ENCODE data around the gene PPIL6. TPM values are rescaled to one million over a fixed set of nuclear protein-coding genes. Genes with fewer than 3 reads are reported as not detected.

The PPIL6 gene
- polyA plus RNA-seq, 3 donors, result 0.09 to 0.28 (median 0.14) TPM

DNA sequence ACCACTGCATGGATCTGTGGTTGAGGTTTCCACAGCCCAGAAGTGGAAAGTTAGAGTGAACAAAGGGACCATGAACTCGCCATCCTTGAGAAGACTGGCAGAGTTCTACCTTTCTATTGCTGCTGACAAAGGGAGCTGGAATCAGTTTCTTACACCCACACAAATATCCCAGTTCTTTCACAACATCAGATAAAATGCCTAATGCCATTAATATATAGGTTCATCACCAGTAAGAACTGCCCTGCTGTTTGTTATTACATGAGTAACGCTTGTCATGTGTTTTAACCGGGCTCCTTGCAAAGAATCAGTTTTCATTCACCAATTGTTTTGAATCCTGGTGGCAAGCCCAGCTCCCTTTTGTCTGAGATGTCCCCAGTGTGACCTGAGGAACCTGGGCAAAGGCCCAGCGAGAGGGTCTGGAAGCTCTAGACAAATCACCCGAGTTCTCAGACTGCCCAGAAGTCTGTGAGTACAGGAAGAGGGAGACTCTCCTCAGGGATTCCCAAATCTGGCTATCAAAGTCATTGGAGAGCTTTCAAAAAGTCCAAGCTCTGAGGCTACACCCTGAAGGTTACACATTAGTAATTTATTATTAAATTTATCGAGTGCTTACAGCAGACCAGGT lies 50.7 kb downstream of the PPIL6 start:
- H3K79me2 ChIP-seq (ENCODE audit: insufficient read depth, low read length), result no peaks in the 10 kb centered on the region
- no peaks in the 10 kb centered on the region for H4K20me1 ChIP-seq (ENCODE audit: insufficient read depth, low read length)
- peaks cover 48% of the 10 kb centered on the region for H3K4me1 Mint-ChIP-seq
- intact Hi-C loops (cut with micrococcal nuclease), result loop anchor here in 1 of 2 donors (5.0 to 10.0 kb wide), 2 partner anchors 202 to 295 kb away; partner anchors contain the start of genes CEP57L1 and SESN1
- TF ChIP-seq, protein P1, sequence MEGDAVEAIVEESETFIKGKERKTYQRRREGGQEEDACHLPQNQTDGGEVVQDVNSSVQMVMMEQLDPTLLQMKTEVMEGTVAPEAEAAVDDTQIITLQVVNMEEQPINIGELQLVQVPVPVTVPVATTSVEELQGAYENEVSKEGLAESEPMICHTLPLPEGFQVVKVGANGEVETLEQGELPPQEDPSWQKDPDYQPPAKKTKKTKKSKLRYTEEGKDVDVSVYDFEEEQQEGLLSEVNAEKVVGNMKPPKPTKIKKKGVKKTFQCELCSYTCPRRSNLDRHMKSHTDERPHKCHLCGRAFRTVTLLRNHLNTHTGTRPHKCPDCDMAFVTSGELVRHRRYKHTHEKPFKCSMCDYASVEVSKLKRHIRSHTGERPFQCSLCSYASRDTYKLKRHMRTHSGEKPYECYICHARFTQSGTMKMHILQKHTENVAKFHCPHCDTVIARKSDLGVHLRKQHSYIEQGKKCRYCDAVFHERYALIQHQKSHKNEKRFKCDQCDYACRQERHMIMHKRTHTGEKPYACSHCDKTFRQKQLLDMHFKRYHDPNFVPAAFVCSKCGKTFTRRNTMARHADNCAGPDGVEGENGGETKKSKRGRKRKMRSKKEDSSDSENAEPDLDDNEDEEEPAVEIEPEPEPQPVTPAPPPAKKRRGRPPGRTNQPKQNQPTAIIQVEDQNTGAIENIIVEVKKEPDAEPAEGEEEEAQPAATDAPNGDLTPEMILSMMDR (IDR thresholded peaks at IDR 0.05), result no peak
- H3K4me3 ChIP-seq (replicated peaks in 1 of 3; ENCODE audit: low read depth in 2 of 3, low read length in 3 of 3), result no peak overlapping the region
- H3K9ac ChIP-seq (ENCODE audit: insufficient read depth, low read length, poor library complexity, severe bottlenecking), result no peak overlapping the region
- no peaks in the 10 kb centered on the region for H3K27me3 ChIP-seq (ENCODE audit: control insufficient read depth in 2 of 2, insufficient read depth in 2 of 2, low read length in 2 of 2)
- H2AFZ ChIP-seq (ENCODE audit: insufficient read depth, low read depth, low read length, poor library complexity, severe bottlenecking), result no peak overlapping the region
- peaks cover 26 to 31% of the 10 kb centered on the region in 2 donors for H3K4me1 ChIP-seq (ENCODE audit: control insufficient read depth in 1 of 2, insufficient read depth in 2 of 2, low read length in 2 of 2)
- no peak overlapping the region for H3K4me2 ChIP-seq (replicated peaks; ENCODE audit: extremely low read depth, low read length, poor library complexity, severe bottlenecking)
- WGBS (ENCODE audit: insufficient coverage), result 84% methylated on average over 3 of the region's 6 CpGs
- H3K9me3 ChIP-seq (replicated peaks in 1 of 2; ENCODE audit: control insufficient read depth in 1 of 2, insufficient read depth in 1 of 2, low read length in 2 of 2), result no peaks in the 10 kb centered on the region
- peaks cover 0 to 3% (median 0%) of the 10 kb centered on the region in 3 donors for H3K27me3 Mint-ChIP-seq (ENCODE audit: low read depth in 3 of 3)
- H3K36me3 Mint-ChIP-seq, result no peaks in the 10 kb centered on the region
- peak overlapping the region in 3 of 7 donors; percentile 15 to 88 (median 22) for H3K27ac Mint-ChIP-seq
- H3K9me3 Mint-ChIP-seq, result peaks cover 0 to 4% (median 0%) of the 10 kb centered on the region in 7 donors
- no peaks in the 10 kb centered on the region for H3K36me3 ChIP-seq (replicated peaks in 1 of 2; ENCODE audit: control insufficient read depth in 1 of 2, insufficient read depth in 2 of 2, low read length in 2 of 2)
- DNase-seq, result no peak
- no peak overlapping the region for H3K27ac ChIP-seq (ENCODE audit: low read depth in 1 of 2, low read length in 2 of 2)
- H3K4me3 Mint-ChIP-seq, result no peak overlapping the region

DNA sequence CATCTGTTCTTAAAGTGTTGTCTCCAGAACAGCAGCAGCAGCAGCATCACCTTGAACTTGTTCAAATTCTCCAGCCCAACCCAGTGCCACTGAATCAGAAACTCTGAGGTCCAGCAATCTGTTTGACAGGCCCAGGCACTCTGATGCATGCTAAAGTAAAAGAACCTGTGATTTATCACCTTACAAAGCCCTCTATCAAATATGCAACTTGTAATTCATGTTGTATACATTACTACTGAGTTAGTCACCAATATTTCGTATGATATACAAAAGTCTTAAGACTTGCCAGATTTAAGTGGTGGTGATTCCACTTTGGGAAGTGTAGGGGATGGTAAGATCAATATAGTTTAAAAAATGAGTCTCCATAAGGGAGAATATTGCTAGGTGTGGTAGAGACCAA lies 52.2 kb downstream of the PPIL6 start:
- Histone ChIP-seq H3K27ac (ENCODE audit: low read depth in 1 of 2, low read length in 2 of 2) (no peak overlapping the region), H3K36me3 (replicated peaks in 1 of 2; ENCODE audit: control insufficient read depth in 1 of 2, insufficient read depth in 2 of 2, low read length in 2 of 2) (no peaks in the 10 kb centered on the region), H3K9ac (ENCODE audit: insufficient read depth, low read length, poor library complexity, severe bottlenecking) (no peak overlapping the region), H3K4me3 (replicated peaks in 1 of 3; ENCODE audit: low read depth in 2 of 3, low read length in 3 of 3) (no peak overlapping the region), H3K9me3 (replicated peaks in 1 of 2; ENCODE audit: control insufficient read depth in 1 of 2, insufficient read depth in 1 of 2, low read length in 2 of 2) (no peaks in the 10 kb centered on the region), H3K4me2 (replicated peaks; ENCODE audit: extremely low read depth, low read length, poor library complexity, severe bottlenecking) (no peak overlapping the region), H3K27me3 (ENCODE audit: control insufficient read depth in 2 of 2, insufficient read depth in 2 of 2, low read length in 2 of 2) (no peaks in the 10 kb centered on the region), H3K79me2 (ENCODE audit: insufficient read depth, low read length) (no peaks in the 10 kb centered on the region), H4K20me1 (ENCODE audit: insufficient read depth, low read length) (no peaks in the 10 kb centered on the region), H3K4me1 (ENCODE audit: control insufficient read depth in 1 of 2, insufficient read depth in 2 of 2, low read length in 2 of 2) (peaks cover 40 to 41% of the 10 kb centered on the region in 2 donors), H2AFZ (ENCODE audit: insufficient read depth, low read depth, low read length, poor library complexity, severe bottlenecking) (no peak overlapping the region)
- no peaks in the 10 kb centered on the region for H3K36me3 Mint-ChIP-seq
- WGBS (ENCODE audit: insufficient coverage), result no CpG with 5 or more reads among the region's 1 CpG
- H3K4me3 Mint-ChIP-seq, result no peak overlapping the region
- TF ChIP-seq, protein P1 (IDR thresholded peaks at IDR 0.05), result no peak
- H3K9me3 Mint-ChIP-seq, result peaks cover 0 to 4% (median 0%) of the 10 kb centered on the region in 7 donors
- no peak overlapping the region for H3K27ac Mint-ChIP-seq
- no peaks in the 10 kb centered on the region for H3K27me3 Mint-ChIP-seq (ENCODE audit: low read depth in 3 of 3)
- no peak for DNase-seq
- intact Hi-C loops (cut with micrococcal nuclease), result loop anchor here in 1 of 2 donors (5.0 to 10.0 kb wide), 2 partner anchors 201 to 293 kb away; partner anchors contain the start of genes CEP57L1 and SESN1
- peaks cover 49% of the 10 kb centered on the region for H3K4me1 Mint-ChIP-seq
